Activated gamma-delta T cell (primary cell): ENCODE results near the gene MAGI1.

Experiments
- DNase-seq: peaks from one replicate; lab custom pipeline; 2025; lab: John Stamatoyannopoulos, UW

Gene MAGI1

GRCh38 chr3:65483011-65483410 lies 555.7 kb downstream of the MAGI1 start:
- no peak for DNase-seq

GRCh38 chr3:65481085-65481484 lies 557.6 kb downstream of the MAGI1 start:
- no peak for DNase-seq

- DNase-seq: no peak
Observed at GRCh38 chr3:65479990-65480389, 558.7 kb downstream of the MAGI1 start.

GRCh38 chr3:65478551-65479500 lies 559.9 kb downstream of the MAGI1 start:
- no peak for DNase-seq

GRCh38 chr3:65473736-65474135 lies 565.0 kb downstream of the MAGI1 start:
- DNase-seq: no peak

GRCh38 chr3:65472501-65472900 lies 566.2 kb downstream of the MAGI1 start:
- no peak for DNase-seq

- no peak for DNase-seq
Observed at GRCh38 chr3:65466300-65466988, 572.3 kb downstream of the MAGI1 start.

GRCh38 chr3:65449841-65450428 lies 588.8 kb downstream of the MAGI1 start:
- no peak for DNase-seq

GRCh38 chr3:65448120-65448519 lies 590.6 kb downstream of the MAGI1 start:
- DNase-seq: no peak

GRCh38 chr3:65445573-65446169 lies 593.0 kb downstream of the MAGI1 start:
- DNase-seq: no peak

GRCh38 chr3:65444447-65444815 lies 594.3 kb downstream of the MAGI1 start:
- DNase-seq: no peak

GRCh38 chr3:65443739-65444446 lies 594.8 kb downstream of the MAGI1 start:
- no peak for DNase-seq

- no peak for DNase-seq
Observed at GRCh38 chr3:65439641-65440284, 599.0 kb downstream of the MAGI1 start.

GRCh38 chr3:65438612-65439011 lies 600.1 kb downstream of the MAGI1 start:
- no peak for DNase-seq

GRCh38 chr3:65438096-65438495 lies 600.6 kb downstream of the MAGI1 start:
- DNase-seq: no peak

- DNase-seq: no peak
Observed at GRCh38 chr3:65436580-65436979, 602.1 kb downstream of the MAGI1 start.

GRCh38 chr3:65433480-65433879 lies 605.2 kb downstream of the MAGI1 start:
- no peak for DNase-seq

- no peak for DNase-seq
Observed at GRCh38 chr3:65432388-65433003, 606.2 kb downstream of the MAGI1 start.

- no peak for DNase-seq
Observed at GRCh38 chr3:65425880-65426279, 612.8 kb downstream of the MAGI1 start.

- no peak for DNase-seq
Observed at GRCh38 chr3:65422154-65422553, 616.6 kb downstream of the MAGI1 start.

GRCh38 chr3:65419233-65419632 lies 619.5 kb downstream of the MAGI1 start:
- DNase-seq: no peak
